GM12878 (cell line): ENCODE results near the gene GUK1. TPM values are rescaled to one million over a fixed set of nuclear protein-coding genes. Genes with fewer than 3 reads are reported as not detected.

Source experiments
- ATAC-seq: fragments of 200-7000 bp; cut with Tn5 transposase; 3 replicates; pipeline ENCODE4 v1.9.1; 2020; ENCODE audit warnings: mild to moderate bottlenecking, moderate library complexity
- BruUV-seq: library from RNA; stranded (reverse); fragments of 400-500 nt; replicated peaks from 2 replicates; lab custom pipeline; 2021; lab: Mats Ljungman, UMichigan
- CTCF ChIA-PET: fragments of 300-600 bp; sonication (Branson Sonifier 250); formaldehyde crosslinking; extraction: SDS; loops from one replicate; lab custom pipeline; 2021; ENCODE audit warnings: inconsistent platforms; lab: Yijun Ruan, JAX
- POLR2A ChIA-PET: fragments of 350-600 bp; formaldehyde crosslinking; extraction: SDS; loops from one replicate; lab custom pipeline; 2021; ENCODE audit warnings: inconsistent platforms; lab: Charles Lee
- RAD21 ChIA-PET: fragments of 300-600 bp; sonication (Branson Sonifier 250); formaldehyde crosslinking; loops from one replicate; lab custom pipeline; 2023; ENCODE audit warnings: antibody characterized with exemption; ENCODE audit not compliant: unreplicated experiment; lab: Charles Lee
- SMC1A ChIA-PET: fragments of 300-600 bp; sonication (Branson Sonifier 250); formaldehyde crosslinking; loops from one replicate; lab custom pipeline; 2023; ENCODE audit not compliant: unreplicated experiment, uncharacterized antibody; lab: Charles Lee
- DNase-seq: peaks from one replicate; pipeline ENCODE4 v3.0.0-alpha.2; 2011; ENCODE audit warnings: low read depth, low spot score
- FAIRE-seq: peaks from 3 replicates; lab custom pipeline; 2011; peaks lifted over from hg19 to GRCh38; lab: Jason Lieb, UNC
- H2AFZ ChIP-seq: 2 replicates; pipeline ENCODE4 v1.6.0; 2011; ENCODE audit warnings: low read depth, low read length, control low read depth; ENCODE audit not compliant: control insufficient read depth
- H3K27ac ChIP-seq: 2 replicates; pipeline ENCODE4 v1.5.1; 2011; ENCODE audit warnings: control low read depth; ENCODE audit not compliant: control insufficient read depth, insufficient read depth
- H3K27me3 ChIP-seq, 2 experiments: replicated peaks in 1 of 2; 2 replicates each; pipeline versions ENCODE4 v1.6.0 to v1.6.1; 2011; ENCODE audit warnings: low read length in 1 of 2; ENCODE audit not compliant: control insufficient read depth in 2 of 2, insufficient read depth in 2 of 2
- H3K36me3 ChIP-seq, 2 experiments: 2 replicates each; pipeline ENCODE4 v1.5.1; 2011; ENCODE audit warnings: low read length in 1 of 2; ENCODE audit not compliant: control insufficient read depth in 2 of 2, insufficient read depth in 2 of 2
- H3K4me1 ChIP-seq: 2 replicates; pipeline ENCODE4 v1.6.1; 2011; ENCODE audit warnings: mild to moderate bottlenecking, low read length, moderate library complexity, mixed read lengths; ENCODE audit not compliant: control insufficient read depth, insufficient read depth
- H3K4me2 ChIP-seq: 2 replicates; pipeline ENCODE4 v1.6.0; 2011; ENCODE audit warnings: control low read depth; ENCODE audit not compliant: control insufficient read depth, insufficient read depth
- H3K4me3 ChIP-seq: fragments of 200-600 bp; sonication (generic); 2 replicates; pipeline ENCODE4 v1.5.1; 2016
- H3K79me2 ChIP-seq: 2 replicates; pipeline ENCODE4 v1.6.0; 2011; ENCODE audit warnings: low read length; ENCODE audit not compliant: control insufficient read depth, insufficient read depth
- H3K9ac ChIP-seq: 2 replicates; pipeline ENCODE4 v1.8.0; 2011; ENCODE audit warnings: low read length, control low read depth, mixed read lengths; ENCODE audit not compliant: control insufficient read depth, insufficient read depth
- H3K9me3 ChIP-seq: replicated peaks from 3 replicates; pipeline ENCODE4 v1.5.1; 2011; ENCODE audit warnings: mild to moderate bottlenecking, low read length; ENCODE audit not compliant: control insufficient read depth, insufficient read depth
- H4K20me1 ChIP-seq: 2 replicates; pipeline ENCODE4 v1.6.0; 2011; ENCODE audit not compliant: control insufficient read depth, insufficient read depth
- BCLAF1 ChIP-seq: fragments of 450-650 bp; IDR thresholded peaks from 2 replicates; pipeline ENCODE4 v1.6.1; 2017; ENCODE audit warnings: antibody characterized with exemption, mild to moderate bottlenecking, moderate library complexity
- CTCF ChIP-seq, 3 experiments: IDR thresholded peaks in 2 of 3; conservative IDR thresholded peaks in 1 of 3; 2 replicates each; pipeline ENCODE4 v1.5.1; 2011; ENCODE audit warnings: low read depth in 3 of 3, low read length in 3 of 3, mild to moderate bottlenecking in 3 of 3, control low read depth in 2 of 3, moderate library complexity in 2 of 3, inconsistent platforms in 1 of 3, mixed read lengths in 1 of 3; ENCODE audit not compliant: control insufficient read depth in 2 of 3, insufficient read depth in 1 of 3; ENCODE audit errors: extremely low read depth in 1 of 3
- HDAC2 ChIP-seq: fragments of 200-600 bp; sonication (generic); IDR thresholded peaks from 2 replicates; pipeline ENCODE4 v1.6.1; 2017
- KLF5 ChIP-seq: fragments of 450-650 bp; IDR thresholded peaks from 2 replicates; pipeline ENCODE4 v1.6.1; 2014; ENCODE audit warnings: mild to moderate bottlenecking; ENCODE audit not compliant: partially characterized antibody
- MYC ChIP-seq: IDR thresholded peaks from 2 replicates; pipeline ENCODE4 v1.6.1; 2011; ENCODE audit warnings: mild to moderate bottlenecking, low read length, moderate library complexity, inconsistent platforms; ENCODE audit not compliant: insufficient read depth, insufficient replicate concordance, insufficient read length, severe bottlenecking
- RELB ChIP-seq: fragments of 450-650 bp; IDR thresholded peaks from 2 replicates; pipeline ENCODE4 v1.6.1; 2017; ENCODE audit warnings: low read depth, mild to moderate bottlenecking, moderate library complexity
- SKIL ChIP-seq: fragments of 450-650 bp; IDR thresholded peaks from 2 replicates; pipeline ENCODE4 v1.6.1; 2017; ENCODE audit warnings: mild to moderate bottlenecking, low read depth, inconsistent platforms; ENCODE audit not compliant: poor library complexity, severe bottlenecking
- SUPT20H ChIP-seq: IDR thresholded peaks from 2 replicates; pipeline ENCODE4 v1.6.1; 2011; ENCODE audit warnings: low read depth, mild to moderate bottlenecking, low read length, moderate library complexity, borderline replicate concordance; ENCODE audit not compliant: control insufficient read depth
- SUZ12 ChIP-seq: fragments of 200-600 bp; sonication (generic); IDR thresholded peaks from one replicate; pipeline ENCODE4 v1.6.1; 2018; ENCODE audit warnings: antibody characterized with exemption, mild to moderate bottlenecking; ENCODE audit not compliant: unreplicated experiment
- TAF1 ChIP-seq: IDR thresholded peaks from 2 replicates; pipeline ENCODE4 v1.6.1; 2011; ENCODE audit warnings: mild to moderate bottlenecking, low read depth, low read length, borderline replicate concordance
- TCF12 ChIP-seq: IDR thresholded peaks from 2 replicates; pipeline ENCODE4 v1.6.1; 2011; ENCODE audit warnings: low read depth, mild to moderate bottlenecking, low read length
- USF2 ChIP-seq: IDR thresholded peaks from 2 replicates; pipeline ENCODE4 v1.6.1; 2011; ENCODE audit warnings: low read depth, low read length, improper control_type of control experiment, borderline replicate concordance
- YBX1 ChIP-seq: fragments of 450-650 bp; IDR thresholded peaks from 2 replicates; pipeline ENCODE4 v1.6.1; 2016; ENCODE audit warnings: antibody characterized with exemption
- WGBS: methylation state at CpG from one replicate; pipeline ENCODE4 v1.1.6; 2016; ENCODE audit warnings: low lambda C conversion rate; ENCODE audit not compliant: insufficient replicate concordance, insufficient coverage; ENCODE audit errors: missing lambda C conversion rate; 5-methylcytosine and 5-hydroxymethylcytosine counted together
- in situ Hi-C: fragments of 300-500 bp; cut with MboI; formaldehyde crosslinking; loops from 9 replicates; pipeline ENCODE4 v1.14.3; 2018; ENCODE audit warnings: mixed read lengths
- intact Hi-C: fragments of 100-400 bp; cut with micrococcal nuclease; formaldehyde crosslinking; loops from one replicate; pipeline ENCODE4 v1.14.2; 2022; ENCODE audit not compliant: unreplicated experiment
- polyA plus RNA-seq, 11 experiments: library from polyadenylated mRNA; depleted of rRNA in 4 of 11; unstranded in 6 of 11; stranded (reverse) in 5 of 11; fragments of >200 nt; fragmentation: Nextera tagmentation in 4 of 11; fragmentation: Illumina TruSeq in 1 of 11; extraction: Ambion mirVana in 4 of 11; extraction: Trizol in 1 of 11; gene quantifications; 1 replicate in 1 of 11; 2 replicates in 10 of 11; pipeline versions ENCODE4 v1.2.1 to v1.2.3, GENCODE V29; 2011 to 2016; ENCODE audit warnings: inconsistent platforms in 2 of 11, missing spikeins in 2 of 11, low read depth in 1 of 11
- total RNA-seq, 4 experiments: library from RNA; depleted of rRNA in 3 of 4; stranded (reverse); fragments of >200 nt in 3 of 4; fragmentation: Illumina TruSeq in 1 of 4; extraction: Trizol in 1 of 4; gene quantifications; 2 replicates each; pipeline versions ENCODE4 v1.2.1 to v1.2.3, GENCODE V29; 2013 to 2021

GUK1 gene
- total and polyA plus RNA-seq, 10 of the 15 experiments (the other 5 are each of a cell fraction or from before 2014, with no cell fraction given): 6.3 to 357 (median 203) TPM

- WGBS: 71% methylated on average over 10 of the region's 10 CpGs
- in situ Hi-C loops: loop anchor here (5.0 kb wide), 1 partner anchor 34 kb away; no protein-coding TSS in a partner anchor
- no peak overlapping the region for H2AFZ ChIP-seq
- no peak overlapping the region for H3K4me3 ChIP-seq
- intact Hi-C loops: no loop called here
- peaks cover 2% of the 10 kb centered on the region for H3K79me2 ChIP-seq
- DNase-seq (no peak), ATAC-seq (peak; percentile 8; the same call in 2 of the 3 replicates), FAIRE-seq (no peak)
- H3K36me3 ChIP-seq: peaks cover 0 to 5% of the 10 kb centered on the region in 2 experiments; a peak in 2 of 4 replicates
- BruUV-seq: no TSS peak
- no peak overlapping the region for H3K27ac ChIP-seq
- H4K20me1 ChIP-seq: no peaks in the 10 kb centered on the region
- H3K9me3 ChIP-seq: no peaks in the 10 kb centered on the region
- ChIA-PET RAD21 (no interaction called here), POLR2A (no interaction called here), CTCF (interaction anchor here (0.8 to 1.1 kb wide), 2 partner anchors 41 kb away, joined by 3 read pairs; no protein-coding TSS in a partner anchor), SMC1A (no interaction called here)
- no peak overlapping the region for H3K9ac ChIP-seq
- peaks cover 10% of the 10 kb centered on the region for H3K4me1 ChIP-seq
- H3K4me2 ChIP-seq: no peak overlapping the region
- H3K27me3 ChIP-seq: no peaks in the 10 kb centered on the region
- no peak for TF ChIP-seq SUPT20H
- no peak for TF ChIP-seq TCF12
- TF ChIP-seq USF2: no peak
- TF ChIP-seq SKIL: no peak
- no peak for TF ChIP-seq TAF1
- TF ChIP-seq YBX1: no peak
- TF ChIP-seq CTCF (IDR thresholded peaks at IDR 0.05 in 2 of 3, conservative IDR thresholded peaks at IDR 0.05 in 1 of 3; ENCODE audit: control insufficient read depth in 2 of 3, extremely low read depth in 1 of 3, insufficient read depth in 1 of 3, low read depth in 3 of 3, low read length in 3 of 3): no peak
- no peak for TF ChIP-seq BCLAF1
- TF ChIP-seq MYC: no peak
- no peak for TF ChIP-seq SUZ12
- no peak for TF ChIP-seq HDAC2
- TF ChIP-seq RELB: no peak
- no peak for TF ChIP-seq KLF5
Measured at GRCh38 chr1:228171221-228171891, 31.3 kb downstream of the GUK1 start.
